SJSA1 (cell line): ENCODE data around the gene RALGPS1. TPM values are rescaled to one million over a fixed set of nuclear protein-coding genes. Genes with fewer than 3 reads are reported as not detected.

Source experiments
- DNase-seq, 2 experiments: peaks; one replicate each; pipeline ENCODE4 v3.0.0-alpha.2; 2015 to 2020; ENCODE audit warnings: low spot score in 2 of 2, low read depth in 1 of 2
- H3K27ac ChIP-seq: fragments of 250-450 bp; sonication (Bioruptor Pico); 2 replicates; pipeline ENCODE4 v1.5.1; 2020; ENCODE audit warnings: mild to moderate bottlenecking, moderate library complexity
- H3K27me3 ChIP-seq: fragments of 250-450 bp; sonication (Bioruptor Pico); replicated peaks from 2 replicates; pipeline ENCODE4 v1.5.1; 2020; ENCODE audit warnings: mild to moderate bottlenecking, moderate library complexity
- H3K36me3 ChIP-seq: fragments of 250-450 bp; sonication (Bioruptor Pico); 2 replicates; pipeline ENCODE4 v1.5.1; 2020; ENCODE audit warnings: mild to moderate bottlenecking
- H3K4me1 ChIP-seq: fragments of 250-450 bp; sonication (Bioruptor Pico); replicated peaks from 2 replicates; pipeline ENCODE4 v1.6.1; 2021; ENCODE audit warnings: mild to moderate bottlenecking
- H3K4me3 ChIP-seq: fragments of 250-450 bp; sonication (Bioruptor Pico); 2 replicates; pipeline ENCODE4 v1.5.1; 2020; ENCODE audit warnings: mild to moderate bottlenecking
- H3K9me3 ChIP-seq: fragments of 250-450 bp; sonication (Bioruptor Pico); replicated peaks from 2 replicates; pipeline ENCODE4 v1.5.1; 2020; ENCODE audit warnings: mild to moderate bottlenecking
- total RNA-seq: library from RNA; depleted of rRNA; stranded (reverse); fragments of >200 nt; shearing (Covaris generic); gene quantifications from 2 replicates; pipeline ENCODE4 v1.2.3, GENCODE V29; 2014

RALGPS1 gene
- total RNA-seq, 1 experiment from 2014 or later: 2.4 TPM

DNA sequence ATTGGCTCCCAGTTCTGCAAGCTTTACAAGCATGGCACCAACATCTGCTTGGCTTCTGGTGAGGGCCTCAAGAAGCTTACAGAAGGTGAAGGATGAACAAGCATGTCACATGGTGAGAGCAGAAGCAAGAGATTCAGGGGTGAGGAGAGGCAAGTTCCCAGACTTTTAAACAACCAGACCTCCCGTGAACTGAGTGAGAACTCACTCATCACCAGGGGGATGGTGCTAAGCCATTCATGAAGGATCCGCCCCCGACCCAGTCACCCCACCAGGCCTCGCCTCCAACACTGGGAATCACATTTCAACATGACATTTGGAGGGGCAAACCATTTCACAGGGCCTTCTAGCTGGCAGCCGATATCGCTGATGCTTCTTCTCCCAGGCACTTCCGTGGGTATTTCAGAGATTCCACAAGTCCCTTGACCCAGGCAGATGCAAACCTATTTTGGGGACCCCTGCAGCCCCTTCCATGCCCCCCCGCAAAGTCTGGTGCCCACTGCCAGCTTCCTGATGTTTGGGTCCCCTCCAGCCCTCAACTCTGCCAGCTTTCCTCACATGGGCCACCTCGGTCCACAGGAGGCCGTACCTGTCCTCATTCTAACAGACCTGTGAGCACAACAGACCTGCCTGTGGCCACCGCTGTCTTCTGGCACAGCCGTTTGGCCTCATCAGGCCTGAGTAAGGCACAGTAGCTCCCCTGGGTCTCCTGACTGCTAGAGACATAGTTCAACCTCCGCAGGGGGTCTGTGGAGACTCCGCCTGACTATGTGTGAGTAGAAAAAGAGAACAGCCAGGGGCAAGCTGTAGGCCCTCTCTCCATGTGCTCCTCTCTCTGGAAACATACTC lies 268.5 kb downstream of the RALGPS1 start:
- DNase-seq: no peak
- H3K9me3 ChIP-seq: no peaks in the 10 kb centered on the region
- no peak overlapping the region for H3K4me3 ChIP-seq
- peaks cover 30% of the 10 kb centered on the region for H3K4me1 ChIP-seq
- H3K36me3 ChIP-seq: no peaks in the 10 kb centered on the region
- no peaks in the 10 kb centered on the region for H3K27me3 ChIP-seq
- H3K27ac ChIP-seq: no peak overlapping the region

DNA sequence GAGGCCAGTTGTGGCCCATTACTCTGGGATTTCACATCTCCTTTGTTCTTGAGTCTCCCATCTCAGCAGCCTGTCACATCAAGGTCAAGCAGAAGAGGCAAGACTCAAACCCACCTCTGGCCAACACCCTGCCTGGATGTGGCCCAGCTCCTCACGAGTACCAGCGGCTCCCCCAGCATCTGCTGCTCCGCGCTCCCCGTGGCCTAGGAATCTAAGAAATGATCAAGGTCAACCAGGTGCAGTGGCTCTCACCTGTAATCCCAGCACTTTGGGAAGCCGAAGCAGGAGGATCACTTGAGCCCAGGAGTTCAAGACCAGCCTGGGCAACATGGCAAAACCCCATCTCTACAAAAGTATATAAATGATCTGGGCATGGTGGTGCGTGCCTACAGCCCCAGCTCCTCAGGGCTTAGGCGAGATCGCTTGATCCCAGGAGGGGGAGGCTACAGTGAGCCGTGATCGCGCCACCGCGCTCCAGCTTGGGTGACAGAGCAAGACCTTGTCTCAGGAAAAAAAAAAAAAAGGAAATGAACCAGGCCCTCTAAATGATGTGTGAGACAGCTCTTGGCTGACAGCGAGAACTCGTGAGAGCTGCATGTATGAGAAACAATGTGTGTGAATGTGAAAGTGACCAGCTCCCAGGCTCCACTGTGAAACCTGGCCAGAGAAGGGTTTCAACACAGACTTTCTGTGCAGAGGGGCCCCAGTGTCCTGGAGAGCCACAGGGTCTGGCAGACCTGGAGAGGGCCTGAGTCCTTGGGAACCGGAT lies 269.4 kb downstream of the RALGPS1 start:
- Histone ChIP-seq H3K4me3 (no peak overlapping the region), H3K9me3 (no peaks in the 10 kb centered on the region), H3K36me3 (no peaks in the 10 kb centered on the region), H3K27me3 (no peaks in the 10 kb centered on the region), H3K4me1 (peaks cover 34% of the 10 kb centered on the region), H3K27ac (no peak overlapping the region)
- no peak for DNase-seq

DNA sequence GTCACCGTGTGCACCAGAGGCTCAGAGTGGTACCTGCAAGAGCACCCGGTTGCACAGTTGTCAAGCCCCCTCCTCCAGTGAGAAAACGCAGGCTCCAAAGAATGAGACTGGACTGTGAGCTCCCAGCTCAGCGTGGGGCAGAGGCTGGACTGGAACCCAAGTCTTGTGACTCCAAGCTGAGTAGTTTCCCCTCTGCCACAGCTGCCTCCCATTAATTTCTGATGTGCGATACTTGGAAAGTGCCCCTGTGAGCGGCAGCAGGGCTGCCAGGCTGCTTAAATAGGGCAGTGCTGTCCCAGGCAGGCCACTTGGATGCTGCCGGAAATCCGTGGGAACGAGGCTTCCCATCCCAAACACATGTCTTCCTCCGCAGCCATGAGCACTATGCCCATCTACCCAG lies 270.1 kb downstream of the RALGPS1 start:
- H3K4me1 ChIP-seq: peaks cover 34% of the 10 kb centered on the region
- no peak overlapping the region for H3K27ac ChIP-seq
- no peak for DNase-seq
- H3K9me3 ChIP-seq: no peaks in the 10 kb centered on the region
- H3K27me3 ChIP-seq: no peaks in the 10 kb centered on the region
- no peaks in the 10 kb centered on the region for H3K36me3 ChIP-seq
- no peak overlapping the region for H3K4me3 ChIP-seq

DNA sequence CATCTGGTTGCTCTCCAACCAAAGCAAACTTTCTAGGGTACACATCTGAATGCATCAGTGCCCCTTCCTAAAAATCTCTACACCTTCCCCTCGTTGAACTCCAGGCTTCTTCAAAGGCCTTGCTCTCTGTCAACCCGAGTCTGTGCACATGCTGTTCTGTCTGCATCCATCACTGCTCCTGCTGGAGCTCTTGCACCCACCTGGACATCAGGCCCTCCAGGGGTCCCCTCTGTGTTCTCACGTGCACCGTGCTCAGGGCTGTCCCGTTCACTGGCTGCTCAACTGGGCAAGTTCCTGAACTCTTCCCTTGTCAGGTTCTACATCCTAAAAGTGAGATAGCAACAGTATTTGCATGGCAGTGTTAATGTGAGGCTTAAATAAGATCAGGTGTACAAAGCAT lies 270.6 kb downstream of the RALGPS1 start:
- H3K4me1 ChIP-seq: peaks cover 34% of the 10 kb centered on the region
- no peaks in the 10 kb centered on the region for H3K27me3 ChIP-seq
- DNase-seq: no peak
- no peak overlapping the region for H3K27ac ChIP-seq
- no peaks in the 10 kb centered on the region for H3K9me3 ChIP-seq
- H3K36me3 ChIP-seq: no peaks in the 10 kb centered on the region
- no peak overlapping the region for H3K4me3 ChIP-seq

DNA sequence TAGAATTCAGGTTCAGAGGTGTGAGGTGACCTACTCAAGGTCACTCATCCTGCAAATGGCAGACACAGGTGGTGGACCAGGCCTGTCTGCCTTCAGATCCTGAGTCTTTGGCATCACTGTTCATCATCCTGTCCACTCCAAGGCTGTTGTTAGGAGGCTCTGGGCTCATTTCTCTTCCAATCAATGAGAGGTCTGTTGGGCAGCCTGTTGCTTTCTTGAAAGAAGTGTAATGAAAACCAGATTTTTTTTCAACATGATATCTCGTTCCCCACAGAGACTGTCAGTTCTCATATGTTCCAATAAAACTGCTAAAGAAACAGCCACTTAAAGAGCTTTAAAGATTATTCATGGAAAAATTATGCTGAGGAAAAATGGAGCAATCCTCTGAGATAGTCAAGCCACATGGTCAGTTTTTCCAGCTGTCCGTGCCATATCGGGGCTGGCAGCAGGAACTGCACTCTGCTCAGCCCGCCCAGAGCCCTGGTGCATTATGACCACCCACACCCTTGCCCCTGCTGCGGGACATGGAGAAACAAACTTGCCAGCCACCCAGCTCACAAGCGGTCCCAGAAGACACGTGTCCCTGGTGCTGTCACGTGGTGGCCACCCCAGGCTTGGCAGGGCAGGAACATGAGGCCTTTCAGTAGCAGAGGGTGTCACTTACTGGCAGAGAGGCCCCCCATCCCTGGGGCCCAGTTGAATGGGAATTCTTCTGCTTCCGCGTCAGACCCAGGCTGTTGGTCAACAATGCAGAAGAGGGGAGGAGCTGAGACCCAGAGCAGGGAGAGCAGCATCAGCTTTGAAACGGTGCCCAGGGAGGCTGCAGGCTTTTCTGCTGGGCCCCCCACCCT lies 271.6 kb downstream of the RALGPS1 start:
- peak; percentile 92 to 93 for DNase-seq
- H3K9me3 ChIP-seq: no peaks in the 10 kb centered on the region
- no peaks in the 10 kb centered on the region for H3K36me3 ChIP-seq
- H3K4me3 ChIP-seq: no peak overlapping the region
- H3K27me3 ChIP-seq: no peaks in the 10 kb centered on the region
- H3K4me1 ChIP-seq: peaks cover 34% of the 10 kb centered on the region
- peak overlapping the region; percentile 83 for H3K27ac ChIP-seq

DNA sequence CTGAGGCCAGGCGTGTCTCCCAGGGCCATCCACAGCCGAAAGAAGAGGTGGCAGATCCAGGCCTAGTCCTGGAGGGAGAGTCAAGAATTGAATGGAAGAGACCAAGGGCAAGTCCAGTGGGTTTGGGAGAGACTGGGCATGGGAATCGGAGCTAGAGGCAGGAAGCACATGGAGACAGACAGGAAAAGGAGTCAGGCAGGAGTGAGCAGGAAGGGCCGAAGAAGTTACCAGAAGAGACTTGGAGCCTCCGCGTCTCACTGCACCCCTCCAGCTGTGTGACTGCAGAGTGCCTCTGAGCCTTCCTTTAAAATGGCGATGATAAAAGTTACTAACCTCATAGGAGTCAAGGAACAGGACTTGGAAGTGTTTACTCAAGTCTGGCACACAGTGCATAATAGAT lies 272.2 kb downstream of the RALGPS1 start:
- H3K4me1 ChIP-seq: peaks cover 34% of the 10 kb centered on the region
- peak overlapping the region; percentile 83 for H3K27ac ChIP-seq
- H3K4me3 ChIP-seq: no peak overlapping the region
- no peak for DNase-seq
- no peaks in the 10 kb centered on the region for H3K27me3 ChIP-seq
- H3K9me3 ChIP-seq: no peaks in the 10 kb centered on the region
- H3K36me3 ChIP-seq: no peaks in the 10 kb centered on the region

DNA sequence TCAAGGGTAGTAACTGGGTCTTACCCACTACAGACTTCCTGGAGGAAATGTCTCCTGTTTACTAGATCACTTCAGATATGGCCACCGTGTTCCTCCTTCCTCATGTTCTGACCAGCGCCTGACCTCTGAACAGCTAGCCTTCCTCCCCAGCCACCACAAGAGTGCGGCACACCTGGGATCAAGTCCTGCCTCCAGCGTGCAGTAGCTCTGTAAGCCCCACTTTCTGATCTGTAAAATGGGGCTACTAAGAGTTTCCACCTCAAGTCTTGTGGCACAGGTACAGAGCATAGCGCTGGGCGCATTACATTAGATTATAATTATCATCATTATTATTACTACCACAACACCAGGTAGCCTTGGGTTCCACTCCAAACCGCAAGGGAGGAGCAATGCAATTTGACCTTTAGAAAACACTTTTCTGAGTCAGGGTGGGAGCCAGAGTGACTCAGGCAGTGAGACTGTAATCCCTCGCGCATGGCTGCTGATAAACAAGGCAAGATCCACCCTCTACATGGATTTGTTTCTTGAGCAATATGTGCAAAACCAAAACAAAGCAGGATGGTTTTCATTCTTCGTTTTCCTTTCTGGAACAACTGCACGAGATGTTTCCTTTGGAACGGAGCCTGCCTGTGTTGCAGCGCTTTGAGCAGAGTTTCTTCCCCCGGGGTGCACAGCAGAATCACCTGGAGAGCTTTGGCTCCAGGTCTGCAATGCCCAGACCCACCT lies 272.8 kb downstream of the RALGPS1 start:
- peak; percentile 79 to 83 for DNase-seq
- peaks cover 34% of the 10 kb centered on the region for H3K4me1 ChIP-seq
- no peaks in the 10 kb centered on the region for H3K36me3 ChIP-seq
- peak overlapping the region; percentile 83 for H3K27ac ChIP-seq
- no peaks in the 10 kb centered on the region for H3K9me3 ChIP-seq
- no peak overlapping the region for H3K4me3 ChIP-seq
- H3K27me3 ChIP-seq: no peaks in the 10 kb centered on the region

DNA sequence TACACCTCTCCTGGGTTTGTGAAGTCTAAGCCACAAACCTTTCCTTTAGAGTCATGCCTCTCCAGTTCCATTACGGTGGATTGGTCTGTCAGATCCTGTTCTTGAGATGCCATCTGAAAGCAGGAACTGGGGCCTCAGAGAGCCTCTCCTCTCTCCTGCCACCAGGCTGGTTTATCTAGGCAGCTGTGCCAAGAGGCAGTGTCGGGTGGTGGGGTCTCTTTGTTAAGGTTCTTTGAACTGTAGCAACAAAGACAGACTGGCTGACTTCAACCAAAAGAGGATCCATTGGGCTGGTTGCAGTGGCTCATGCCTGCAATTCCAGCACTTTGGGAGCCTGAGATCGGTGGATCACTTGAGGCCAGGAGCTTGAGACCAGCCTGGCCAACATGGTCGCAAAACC lies 273.8 kb downstream of the RALGPS1 start:
- H3K9me3 ChIP-seq: no peaks in the 10 kb centered on the region
- DNase-seq: no peak
- H3K4me3 ChIP-seq: no peak overlapping the region
- no peak overlapping the region; the same call in 1 of the 2 replicates for H3K27ac ChIP-seq
- peaks cover 34% of the 10 kb centered on the region for H3K4me1 ChIP-seq
- no peaks in the 10 kb centered on the region for H3K36me3 ChIP-seq
- no peaks in the 10 kb centered on the region for H3K27me3 ChIP-seq

DNA sequence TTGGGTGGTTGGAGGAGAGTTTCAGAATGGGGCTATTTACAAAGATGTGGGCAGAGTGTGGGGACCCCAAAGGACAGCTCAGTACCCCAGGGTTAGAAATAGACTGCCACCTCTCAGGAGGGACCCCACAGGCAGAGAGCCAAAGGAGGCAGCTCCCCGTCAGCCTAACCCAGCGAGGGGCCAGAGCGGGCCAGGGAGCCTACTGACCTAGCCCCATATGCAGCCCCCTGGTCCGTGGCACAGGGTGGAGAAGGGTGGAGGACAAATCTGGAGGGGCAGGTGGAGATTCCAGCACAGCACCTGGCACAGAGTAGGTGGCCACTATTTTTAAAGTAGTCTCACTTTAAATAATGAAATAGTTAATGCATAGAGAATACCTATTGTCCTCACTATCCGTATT lies 275.0 kb downstream of the RALGPS1 start:
- H3K27ac ChIP-seq: no peak overlapping the region
- DNase-seq: no peak
- H3K4me1 ChIP-seq: peaks cover 34% of the 10 kb centered on the region
- no peaks in the 10 kb centered on the region for H3K27me3 ChIP-seq
- no peaks in the 10 kb centered on the region for H3K9me3 ChIP-seq
- no peaks in the 10 kb centered on the region for H3K36me3 ChIP-seq
- H3K4me3 ChIP-seq: no peak overlapping the region

DNA sequence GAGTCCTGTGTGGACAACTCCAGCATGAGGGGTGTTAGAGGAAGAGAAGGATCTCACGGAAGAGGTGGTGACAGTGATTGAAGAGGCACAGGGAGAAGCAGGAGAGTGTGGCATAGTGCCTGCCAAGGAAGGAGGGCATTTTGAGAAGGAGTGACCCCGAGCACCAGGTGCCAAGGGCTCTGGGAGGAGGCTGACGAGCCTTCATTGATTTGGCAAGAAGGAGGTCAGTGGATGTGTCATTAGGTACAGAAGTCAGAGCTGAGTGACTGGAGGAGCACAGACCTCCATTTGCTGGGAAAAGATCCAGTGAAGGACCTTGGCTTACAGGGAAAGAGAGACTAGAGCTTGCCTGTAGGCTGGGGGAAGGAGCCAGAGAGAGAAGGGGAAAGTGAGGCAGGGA lies 278.2 kb downstream of the RALGPS1 start:
- no peaks in the 10 kb centered on the region for H3K9me3 ChIP-seq
- H3K36me3 ChIP-seq: no peaks in the 10 kb centered on the region
- DNase-seq: no peak
- H3K27me3 ChIP-seq: no peaks in the 10 kb centered on the region
- H3K4me1 ChIP-seq: peaks cover 12% of the 10 kb centered on the region
- no peak overlapping the region for H3K27ac ChIP-seq
- no peak overlapping the region for H3K4me3 ChIP-seq

DNA sequence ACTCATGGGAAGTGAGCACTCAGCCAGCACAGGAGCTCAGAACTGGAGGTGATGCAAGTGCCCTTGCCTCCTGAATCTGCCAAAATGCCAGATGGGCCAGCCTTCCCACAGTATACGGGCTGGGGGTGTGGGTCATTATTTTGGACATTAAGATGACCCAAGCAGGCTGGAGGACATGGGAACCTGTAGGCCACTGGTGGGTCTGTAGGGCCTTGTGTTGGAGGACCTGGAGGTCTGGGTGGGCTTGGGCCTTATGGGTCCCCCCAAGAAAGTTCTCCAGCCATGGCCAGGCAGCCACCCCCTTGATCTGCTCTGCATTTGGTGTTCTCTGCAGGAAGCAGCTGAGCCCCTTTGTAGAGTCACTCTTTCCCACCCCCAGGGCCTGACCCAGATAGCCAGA lies 278.9 kb downstream of the RALGPS1 start:
- Histone ChIP-seq H3K4me3 (no peak overlapping the region), H3K36me3 (no peaks in the 10 kb centered on the region), H3K4me1 (peaks cover 5% of the 10 kb centered on the region), H3K9me3 (no peaks in the 10 kb centered on the region), H3K27ac (no peak overlapping the region), H3K27me3 (no peaks in the 10 kb centered on the region)
- DNase-seq: no peak

DNA sequence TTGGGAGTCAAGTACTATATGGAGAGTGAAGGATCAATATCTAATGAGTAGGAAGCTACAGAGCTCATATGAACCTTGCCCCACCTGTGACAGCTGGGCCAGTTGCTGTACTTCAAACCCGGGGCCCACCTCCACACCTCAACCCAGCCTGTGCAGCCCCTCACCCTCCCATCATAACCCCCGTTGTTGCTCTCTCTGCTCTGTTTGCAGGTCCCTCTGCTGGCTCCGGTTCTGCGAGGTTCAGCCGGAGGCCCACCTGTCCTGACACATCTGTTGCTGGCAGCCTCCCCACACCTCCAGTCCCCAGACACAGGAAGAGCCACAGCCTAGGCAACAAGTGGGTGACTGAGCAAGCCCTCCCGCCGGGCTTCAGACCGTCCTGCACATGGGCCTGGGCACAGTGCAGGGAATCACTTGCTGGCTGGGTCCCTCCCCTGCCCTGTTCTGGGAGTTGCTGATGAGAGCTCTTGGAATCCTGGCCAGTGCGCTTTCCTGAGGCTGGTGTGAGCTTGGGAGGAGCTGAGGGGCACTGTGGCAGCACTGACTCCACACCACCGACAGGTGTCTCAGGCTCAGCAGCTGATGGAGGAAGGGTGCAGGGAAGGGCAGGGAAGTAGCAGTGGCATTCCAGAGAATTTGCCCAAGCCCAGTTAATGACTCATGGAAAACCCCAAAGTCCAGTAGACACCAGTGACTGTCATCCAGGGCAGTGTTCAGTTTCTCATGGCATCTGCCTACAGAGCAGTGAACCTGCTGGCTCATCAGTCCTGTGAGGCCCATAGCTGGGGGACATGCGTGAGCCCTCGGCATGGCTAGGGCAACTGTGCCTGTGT lies 280.5 kb downstream of the RALGPS1 start:
- Histone ChIP-seq H3K9me3 (no peaks in the 10 kb centered on the region), H3K4me1 (peaks cover 5% of the 10 kb centered on the region; the same call in 1 of the 2 replicates), H3K4me3 (no peak overlapping the region), H3K27me3 (no peaks in the 10 kb centered on the region), H3K36me3 (no peaks in the 10 kb centered on the region), H3K27ac (no peak overlapping the region)
- DNase-seq: no peak
